Measurements from ENCODE around the gene APP.

DNA sequence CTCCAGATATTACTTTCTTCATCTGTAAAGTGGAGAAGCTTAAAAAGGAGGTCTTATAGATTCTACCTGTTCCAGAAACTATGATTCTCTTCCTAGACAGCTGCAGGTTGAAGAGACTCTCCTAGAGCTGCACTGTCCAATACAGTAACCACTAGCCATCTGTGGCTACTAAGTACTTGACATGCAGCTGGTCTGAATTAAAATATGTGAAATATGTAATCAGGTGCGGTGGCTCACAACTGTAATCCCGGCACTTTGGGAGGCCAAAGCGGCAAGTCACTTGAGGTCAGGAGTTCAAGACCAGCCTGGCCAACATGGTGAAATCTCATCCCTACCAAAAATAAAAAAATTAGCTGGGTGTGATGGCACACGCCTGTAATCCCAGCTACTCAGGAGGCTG, 15.8 kb downstream of the APP start:
- TF ChIP-seq, protein P1, sequence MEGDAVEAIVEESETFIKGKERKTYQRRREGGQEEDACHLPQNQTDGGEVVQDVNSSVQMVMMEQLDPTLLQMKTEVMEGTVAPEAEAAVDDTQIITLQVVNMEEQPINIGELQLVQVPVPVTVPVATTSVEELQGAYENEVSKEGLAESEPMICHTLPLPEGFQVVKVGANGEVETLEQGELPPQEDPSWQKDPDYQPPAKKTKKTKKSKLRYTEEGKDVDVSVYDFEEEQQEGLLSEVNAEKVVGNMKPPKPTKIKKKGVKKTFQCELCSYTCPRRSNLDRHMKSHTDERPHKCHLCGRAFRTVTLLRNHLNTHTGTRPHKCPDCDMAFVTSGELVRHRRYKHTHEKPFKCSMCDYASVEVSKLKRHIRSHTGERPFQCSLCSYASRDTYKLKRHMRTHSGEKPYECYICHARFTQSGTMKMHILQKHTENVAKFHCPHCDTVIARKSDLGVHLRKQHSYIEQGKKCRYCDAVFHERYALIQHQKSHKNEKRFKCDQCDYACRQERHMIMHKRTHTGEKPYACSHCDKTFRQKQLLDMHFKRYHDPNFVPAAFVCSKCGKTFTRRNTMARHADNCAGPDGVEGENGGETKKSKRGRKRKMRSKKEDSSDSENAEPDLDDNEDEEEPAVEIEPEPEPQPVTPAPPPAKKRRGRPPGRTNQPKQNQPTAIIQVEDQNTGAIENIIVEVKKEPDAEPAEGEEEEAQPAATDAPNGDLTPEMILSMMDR (IDR thresholded peaks at IDR 0.05; ENCODE audit: poor library complexity), result no peak
- TF ChIP-seq EZH2 (IDR thresholded peaks at IDR 0.05; ENCODE audit: borderline replicate concordance), result no peak
- TF ChIP-seq EZH2phosphoT487 (IDR thresholded peaks at IDR 0.05; ENCODE audit: low read depth, severe bottlenecking, unreplicated experiment), result no peak
